CD8-positive, alpha-beta memory T cell (primary cell): Measurements from ENCODE around the gene GPC4. TPM values are rescaled to one million over a fixed set of nuclear protein-coding genes. Genes with fewer than 3 reads are reported as not detected.
A peak's percentile ranks its signal among the peaks of the same experiment; 100 is the strongest.

Experiments used
- CTCF ChIA-PET: fragments of 350-600 bp; sonication (Branson Sonifier 250); formaldehyde crosslinking; loops from one replicate; lab custom pipeline; 2021; ENCODE audit warnings: antibody characterized with exemption; lab: Charles Lee
- POLR2A ChIA-PET: fragments of 350-600 bp; sonication (Branson Sonifier 250); formaldehyde crosslinking; loops from one replicate; lab custom pipeline; 2021; ENCODE audit warnings: antibody characterized with exemption; lab: Charles Lee
- DNase-seq, 5 donors: peaks; one replicate each; pipeline versions ENCODE4 v3.0.0 to v3.0.0-alpha.2; 2020 to 2022; ENCODE audit warnings: mixed read lengths in 1 of 5
- H3K27ac ChIP-seq: one replicate; pipeline ENCODE4 v1.7.0; 2013; ENCODE audit warnings: low read depth, mild to moderate bottlenecking, low read length, moderate library complexity
- H3K27me3 ChIP-seq: 2 replicates; pipeline ENCODE4 v1.7.0; 2013; ENCODE audit warnings: low read length, mild to moderate bottlenecking; ENCODE audit not compliant: insufficient read depth, poor library complexity, severe bottlenecking
- H3K36me3 ChIP-seq: 2 replicates; pipeline ENCODE4 v1.7.0; 2013; ENCODE audit warnings: mild to moderate bottlenecking, low read length, moderate library complexity; ENCODE audit not compliant: insufficient read depth
- H3K4me1 ChIP-seq: 2 replicates; pipeline ENCODE4 v1.7.0; 2013; ENCODE audit warnings: mild to moderate bottlenecking, low read length, moderate library complexity; ENCODE audit not compliant: insufficient read depth
- H3K4me3 ChIP-seq: 2 replicates; pipeline ENCODE4 v1.7.0; 2013; ENCODE audit warnings: mild to moderate bottlenecking, low read length
- H3K9me3 ChIP-seq: 2 replicates; pipeline ENCODE4 v1.7.0; 2013; ENCODE audit warnings: mild to moderate bottlenecking, low read length
- H3K27ac Mint-ChIP-seq, 8 donors: one replicate each; pipeline ENCODE4 v1.8.0; 2020 to 2021; ENCODE audit warnings: mixed read lengths in 8 of 8, mild to moderate bottlenecking in 6 of 8, inconsistent platforms in 3 of 8, moderate library complexity in 3 of 8
- H3K27me3 Mint-ChIP-seq, 2 donors: one replicate each; pipeline ENCODE4 v1.8.0; 2020 to 2021; ENCODE audit warnings: mixed read lengths in 2 of 2, mild to moderate bottlenecking in 1 of 2, moderate library complexity in 1 of 2
- H3K36me3 Mint-ChIP-seq, 3 donors: one replicate each; pipeline ENCODE4 v1.8.0; 2020 to 2021; ENCODE audit warnings: mixed read lengths in 3 of 3, inconsistent platforms in 1 of 3, mild to moderate bottlenecking in 1 of 3
- H3K4me1 Mint-ChIP-seq, 3 donors: one replicate each; pipeline ENCODE4 v1.8.0; 2020 to 2021; ENCODE audit warnings: mixed read lengths in 3 of 3, inconsistent platforms in 1 of 3, mild to moderate bottlenecking in 1 of 3
- H3K4me3 Mint-ChIP-seq, 7 donors: one replicate each; pipeline ENCODE4 v1.8.0; 2020 to 2021; ENCODE audit warnings: mixed read lengths in 7 of 7, mild to moderate bottlenecking in 6 of 7, moderate library complexity in 4 of 7, inconsistent platforms in 2 of 7
- H3K9me3 Mint-ChIP-seq, 5 donors: one replicate each; pipeline ENCODE4 v1.8.0; 2020 to 2022; ENCODE audit warnings: mixed read lengths in 5 of 5, mild to moderate bottlenecking in 3 of 5, moderate library complexity in 2 of 5, inconsistent platforms in 1 of 5
- polyA plus RNA-seq: library from polyadenylated mRNA; unstranded; fragments of 300-500 nt; fragmentation: Illumina TruSeq; gene quantifications from one replicate; pipeline ENCODE4 v1.2.3, GENCODE V29; 2021
- total RNA-seq, 2 experiments: library from RNA; stranded (reverse); gene quantifications; one replicate each; pipeline ENCODE4 v1.2.3, GENCODE V29; 2021

GPC4 gene
- total and polyA plus RNA-seq, 3 experiments from 2014 or later, result not detected

DNA sequence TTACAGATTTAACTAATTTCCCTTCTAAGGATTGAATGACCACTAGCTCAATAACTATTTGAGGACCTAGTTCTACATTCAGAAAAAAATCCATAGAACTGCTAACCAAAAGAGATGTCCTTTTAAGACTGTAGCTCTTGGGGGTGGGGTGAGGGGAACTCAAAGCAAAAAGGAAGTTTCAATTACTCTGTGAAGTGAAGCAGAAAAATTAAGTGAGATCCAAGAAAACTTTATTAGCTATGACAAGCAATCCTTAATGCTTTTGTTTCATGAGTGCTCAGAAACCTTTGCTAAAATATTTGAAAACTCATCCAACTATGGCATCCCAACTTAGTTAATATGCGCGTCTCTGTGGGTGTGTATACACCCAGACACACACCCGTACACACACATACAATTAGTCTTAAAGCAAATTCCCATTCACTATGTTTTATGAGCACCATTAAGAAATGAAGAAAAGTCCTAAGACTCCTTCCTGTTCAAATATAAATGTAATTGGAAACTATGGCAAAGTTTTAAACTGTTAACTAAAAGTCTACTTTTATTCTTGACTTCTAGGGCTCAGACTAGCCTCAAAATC is 44.5 kb downstream of the GPC4 start:
- Mint-ChIP-seq H3K27ac (no peak overlapping the region), H3K4me3 (no peak overlapping the region), H3K36me3 (no peaks in the 10 kb centered on the region), H3K4me1 (no peaks in the 10 kb centered on the region), H3K27me3 (peaks cover 0 to 7% of the 10 kb centered on the region in 2 donors), H3K9me3 (no peaks in the 10 kb centered on the region)
- Histone ChIP-seq H3K4me1 (no peaks in the 10 kb centered on the region), H3K27me3 (no peaks in the 10 kb centered on the region), H3K36me3 (no peaks in the 10 kb centered on the region), H3K9me3 (no peaks in the 10 kb centered on the region), H3K27ac (no peak overlapping the region), H3K4me3 (no peak overlapping the region)
- POLR2A ChIA-PET, result no interaction called here
- DNase-seq, result no peak
- CTCF ChIA-PET, result no interaction called here

DNA sequence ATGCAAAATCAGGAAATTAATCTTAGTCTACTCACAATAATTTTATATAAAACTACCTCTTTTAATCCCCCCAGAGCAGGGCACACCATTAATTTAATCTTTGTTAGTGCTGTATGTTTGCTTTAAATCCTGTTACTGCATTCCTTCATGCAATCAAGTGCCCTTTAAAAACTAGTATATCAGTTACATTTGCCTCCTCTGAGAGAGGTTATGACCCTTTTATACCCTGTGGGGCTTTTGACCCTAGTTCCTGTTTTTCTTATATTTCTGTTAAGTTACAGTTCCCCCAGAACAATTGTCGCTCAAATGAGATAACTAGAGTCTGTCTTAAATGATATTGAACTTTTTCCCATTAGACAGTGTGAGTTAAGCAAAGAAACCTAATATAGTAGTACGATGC is 46.2 kb downstream of the GPC4 start:
- Mint-ChIP-seq H3K27me3 (peaks cover 0 to 6% of the 10 kb centered on the region in 2 donors), H3K27ac (peak overlapping the region in 1 of 8 donors; percentile 12), H3K4me1 (no peaks in the 10 kb centered on the region), H3K36me3 (no peaks in the 10 kb centered on the region), H3K9me3 (no peaks in the 10 kb centered on the region), H3K4me3 (no peak overlapping the region)
- no peak for DNase-seq
- H3K27me3 ChIP-seq, result no peaks in the 10 kb centered on the region
- POLR2A ChIA-PET, result no interaction called here
- CTCF ChIA-PET, result no interaction called here
- H3K4me3 ChIP-seq, result no peak overlapping the region
- H3K36me3 ChIP-seq, result no peaks in the 10 kb centered on the region
- H3K4me1 ChIP-seq, result no peaks in the 10 kb centered on the region
- no peak overlapping the region for H3K27ac ChIP-seq
- H3K9me3 ChIP-seq, result no peaks in the 10 kb centered on the region

DNA sequence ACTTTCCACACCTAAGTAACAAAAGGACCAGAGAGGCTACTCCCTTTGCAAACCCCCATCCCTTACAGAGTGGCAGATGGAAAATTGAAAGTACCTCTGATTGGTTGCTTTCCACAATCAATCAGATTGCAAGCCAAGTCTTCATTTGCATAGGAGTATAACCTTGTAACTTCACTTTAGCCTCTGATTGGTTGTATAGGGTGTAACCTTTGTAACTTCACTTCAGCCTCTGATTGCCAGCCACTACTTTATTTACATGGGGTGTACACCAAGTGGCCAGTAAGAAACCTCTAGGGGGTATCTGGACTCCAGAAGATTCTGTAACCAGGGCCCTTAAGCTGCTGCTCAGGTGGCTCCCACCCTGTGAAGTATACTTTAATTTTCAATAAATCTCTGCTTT is 48.6 kb downstream of the GPC4 start:
- H3K36me3 ChIP-seq, result no peaks in the 10 kb centered on the region
- H3K9me3 Mint-ChIP-seq, result no peaks in the 10 kb centered on the region
- CTCF ChIA-PET, result no interaction called here
- POLR2A ChIA-PET, result no interaction called here
- no peaks in the 10 kb centered on the region for H3K9me3 ChIP-seq
- H3K4me3 ChIP-seq, result no peak overlapping the region
- no peaks in the 10 kb centered on the region for H3K27me3 ChIP-seq
- H3K27me3 Mint-ChIP-seq, result no peaks in the 10 kb centered on the region
- H3K4me3 Mint-ChIP-seq, result no peak overlapping the region
- H3K4me1 Mint-ChIP-seq, result no peaks in the 10 kb centered on the region
- no peaks in the 10 kb centered on the region for H3K4me1 ChIP-seq
- H3K27ac ChIP-seq, result no peak overlapping the region
- H3K27ac Mint-ChIP-seq, result no peak overlapping the region
- no peaks in the 10 kb centered on the region for H3K36me3 Mint-ChIP-seq
- no peak for DNase-seq

DNA sequence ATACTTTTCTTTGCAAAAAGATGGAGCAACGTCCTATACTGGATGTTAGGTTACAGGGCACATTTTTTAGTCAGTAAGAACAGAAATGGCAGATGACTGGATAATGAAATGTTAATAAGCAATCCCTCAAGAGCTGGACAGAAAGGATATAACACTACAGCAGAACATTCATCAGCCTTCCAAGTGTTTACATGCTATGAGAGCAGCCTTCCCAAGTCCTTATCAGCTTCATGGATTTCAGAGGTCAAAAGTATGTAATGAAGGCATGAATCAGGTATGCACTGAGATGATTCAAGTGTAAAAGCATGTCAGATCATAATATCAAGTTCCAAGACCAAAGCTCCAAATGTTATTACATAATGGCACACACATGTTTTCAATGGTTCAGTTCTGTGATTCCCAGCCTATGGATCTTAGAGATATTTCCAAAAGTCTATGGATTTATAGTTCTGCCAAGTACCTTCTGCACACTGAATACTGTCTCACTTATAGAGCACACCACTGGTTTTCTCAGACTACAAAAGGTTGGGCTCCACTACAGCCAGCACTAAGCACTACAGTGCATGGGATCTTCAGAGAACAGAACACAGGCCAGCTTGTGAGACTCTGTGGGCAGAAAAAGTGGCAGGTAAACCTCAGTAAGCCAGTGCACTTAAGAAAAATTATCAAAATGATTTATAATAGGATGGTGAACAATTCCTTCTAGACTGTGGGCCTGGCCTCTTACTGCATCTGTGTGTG is 49.2 kb downstream of the GPC4 start:
- H3K9me3 ChIP-seq, result no peaks in the 10 kb centered on the region
- Mint-ChIP-seq H3K27me3 (peaks cover 0 to 1% of the 10 kb centered on the region in 2 donors), H3K4me1 (no peaks in the 10 kb centered on the region), H3K4me3 (no peak overlapping the region), H3K9me3 (no peaks in the 10 kb centered on the region), H3K36me3 (no peaks in the 10 kb centered on the region), H3K27ac (no peak overlapping the region)
- H3K36me3 ChIP-seq, result no peaks in the 10 kb centered on the region
- no peak for DNase-seq
- H3K27ac ChIP-seq, result no peak overlapping the region
- ChIA-PET POLR2A (no interaction called here), CTCF (no interaction called here)
- H3K4me1 ChIP-seq, result no peaks in the 10 kb centered on the region
- no peaks in the 10 kb centered on the region for H3K27me3 ChIP-seq
- no peak overlapping the region for H3K4me3 ChIP-seq

DNA sequence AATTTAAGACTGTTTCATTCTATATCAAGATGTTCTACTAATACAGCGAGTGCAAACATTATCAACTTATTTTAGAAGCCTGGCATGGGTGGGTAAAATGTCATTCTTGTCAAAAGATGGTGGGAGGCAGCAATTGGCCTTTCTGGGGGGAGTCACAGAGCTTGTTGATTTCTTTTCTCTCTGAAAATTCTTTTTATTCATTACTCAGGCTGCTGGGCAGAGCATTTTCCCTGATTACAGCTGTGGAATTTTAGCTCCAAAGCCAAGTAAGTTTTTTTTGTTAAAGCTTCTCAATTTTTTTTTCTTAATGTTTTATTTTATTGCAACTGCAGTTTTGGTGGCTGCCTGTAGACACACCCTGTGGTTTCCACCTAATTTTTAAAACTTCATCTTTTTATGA is 50.4 kb downstream of the GPC4 start:
- H3K27ac ChIP-seq, result no peak overlapping the region
- Mint-ChIP-seq H3K27ac (no peak overlapping the region), H3K27me3 (peaks cover 0 to 1% of the 10 kb centered on the region in 2 donors), H3K4me1 (no peaks in the 10 kb centered on the region), H3K36me3 (no peaks in the 10 kb centered on the region), H3K4me3 (no peak overlapping the region), H3K9me3 (no peaks in the 10 kb centered on the region)
- ChIA-PET CTCF (no interaction called here), POLR2A (no interaction called here)
- no peaks in the 10 kb centered on the region for H3K9me3 ChIP-seq
- H3K4me1 ChIP-seq, result no peaks in the 10 kb centered on the region
- no peak overlapping the region for H3K4me3 ChIP-seq
- H3K27me3 ChIP-seq, result no peaks in the 10 kb centered on the region
- no peaks in the 10 kb centered on the region for H3K36me3 ChIP-seq
- no peak for DNase-seq

DNA sequence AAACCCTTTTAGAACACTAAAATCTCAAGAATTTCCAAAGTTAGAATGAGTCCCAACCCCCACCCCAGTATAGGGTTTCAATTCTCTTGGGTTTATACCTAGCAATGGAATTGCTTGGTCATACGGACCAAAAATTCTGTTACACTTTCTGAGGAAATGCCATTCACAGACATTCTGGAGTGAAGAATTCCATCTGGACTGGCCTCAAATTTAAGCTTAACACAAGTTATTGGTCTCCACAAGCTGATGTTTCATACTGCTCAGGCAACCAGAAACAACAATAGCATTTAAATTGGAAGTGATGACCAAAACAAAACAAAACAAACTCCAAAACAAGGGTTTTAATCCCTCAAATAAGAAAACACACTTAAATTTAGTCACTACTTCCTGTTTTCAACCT is 51.1 kb downstream of the GPC4 start:
- no peak for DNase-seq
- no peaks in the 10 kb centered on the region for H3K36me3 ChIP-seq
- Mint-ChIP-seq H3K4me1 (no peaks in the 10 kb centered on the region), H3K36me3 (no peaks in the 10 kb centered on the region), H3K27me3 (peaks cover 0 to 1% of the 10 kb centered on the region in 2 donors), H3K4me3 (no peak overlapping the region), H3K27ac (no peak overlapping the region), H3K9me3 (no peaks in the 10 kb centered on the region)
- H3K27ac ChIP-seq, result no peak overlapping the region
- POLR2A ChIA-PET, result no interaction called here
- CTCF ChIA-PET, result no interaction called here
- no peaks in the 10 kb centered on the region for H3K4me1 ChIP-seq
- H3K4me3 ChIP-seq, result no peak overlapping the region
- no peaks in the 10 kb centered on the region for H3K27me3 ChIP-seq
- H3K9me3 ChIP-seq, result no peaks in the 10 kb centered on the region

DNA sequence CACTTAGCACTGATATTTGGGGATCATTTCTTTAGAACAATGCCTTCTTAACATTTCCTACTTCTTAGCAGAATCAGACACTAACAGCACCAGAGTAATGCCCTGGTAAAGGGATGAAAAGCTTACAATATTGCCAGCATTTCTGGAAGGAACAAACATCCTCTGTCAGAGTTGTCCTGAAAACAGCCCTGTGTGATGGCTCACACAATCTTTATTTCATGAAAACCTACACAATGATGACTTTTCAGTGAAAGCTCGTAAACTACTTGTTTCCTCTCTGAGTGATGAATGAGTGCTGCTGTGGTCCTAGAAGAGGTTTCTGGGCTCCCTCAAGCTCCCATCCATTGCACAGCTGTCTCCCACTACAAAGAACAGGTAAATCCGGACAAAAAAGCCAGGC is 52.8 kb downstream of the GPC4 start:
- no peaks in the 10 kb centered on the region for H3K4me1 ChIP-seq
- Mint-ChIP-seq H3K4me3 (no peak overlapping the region), H3K27me3 (peaks cover 0 to 1% of the 10 kb centered on the region in 2 donors), H3K4me1 (no peaks in the 10 kb centered on the region), H3K36me3 (no peaks in the 10 kb centered on the region), H3K9me3 (no peaks in the 10 kb centered on the region), H3K27ac (no peak overlapping the region)
- H3K27ac ChIP-seq, result no peak overlapping the region
- CTCF ChIA-PET, result no interaction called here
- no peak overlapping the region for H3K4me3 ChIP-seq
- H3K9me3 ChIP-seq, result no peaks in the 10 kb centered on the region
- H3K36me3 ChIP-seq, result no peaks in the 10 kb centered on the region
- no peak for DNase-seq
- POLR2A ChIA-PET, result no interaction called here
- H3K27me3 ChIP-seq, result no peaks in the 10 kb centered on the region

DNA sequence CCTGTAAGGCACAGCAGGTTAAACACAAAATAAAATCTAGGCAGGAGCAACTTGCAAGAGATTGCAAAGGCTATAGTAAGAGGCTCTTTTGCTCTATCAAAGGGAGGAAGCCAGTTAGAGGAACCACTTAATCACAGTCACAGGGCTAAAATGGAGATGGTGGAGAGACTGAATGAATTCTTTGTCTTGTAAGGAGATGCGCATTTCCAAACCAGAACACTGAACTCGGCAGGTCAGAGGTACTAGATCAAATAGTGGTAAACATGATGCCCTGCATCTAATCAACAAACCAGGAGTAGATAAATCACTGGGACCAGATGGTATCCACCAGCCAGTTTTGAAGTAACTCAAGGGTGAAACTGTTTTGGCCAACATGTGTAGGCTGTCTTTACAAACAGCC is 55.8 kb downstream of the GPC4 start:
- ChIA-PET POLR2A (no interaction called here), CTCF (no interaction called here)
- Mint-ChIP-seq H3K27ac (no peak overlapping the region), H3K27me3 (peaks cover 0 to 3% of the 10 kb centered on the region in 2 donors), H3K9me3 (no peaks in the 10 kb centered on the region), H3K36me3 (no peaks in the 10 kb centered on the region), H3K4me3 (no peak overlapping the region), H3K4me1 (no peaks in the 10 kb centered on the region)
- DNase-seq, result no peak
- no peaks in the 10 kb centered on the region for H3K36me3 ChIP-seq
- no peaks in the 10 kb centered on the region for H3K9me3 ChIP-seq
- no peaks in the 10 kb centered on the region for H3K4me1 ChIP-seq
- no peaks in the 10 kb centered on the region for H3K27me3 ChIP-seq
- no peak overlapping the region for H3K27ac ChIP-seq
- no peak overlapping the region for H3K4me3 ChIP-seq
